Uterus (tissue), 4 donors: ENCODE results near the gene PAK4. TPM values are rescaled to one million over a fixed set of nuclear protein-coding genes. Genes with fewer than 3 reads are reported as not detected.
"Not testable (repeated sequence)": the region's sequence is repeated elsewhere in the genome, so short reads cannot be mapped to it uniquely, and the experiment has no call there.

ENCODE experiments used
- DNase-seq, 2 donors: peaks; one replicate each; pipeline ENCODE4 v3.0.0-alpha.2; 2019 to 2020
- H3K27ac ChIP-seq, 2 donors: fragments of 200-600 bp; sonication (generic); 1 replicate in 1 of 2; 2 replicates in 1 of 2; pipeline ENCODE4 v1.5.1; 2016 to 2018
- H3K27me3 ChIP-seq, 2 donors: fragments of 200-600 bp; sonication (generic); one replicate each; pipeline ENCODE4 v1.5.1; 2018 to 2019; ENCODE audit warnings: control low read depth in 1 of 2
- H3K36me3 ChIP-seq, 2 donors: fragments of 200-600 bp; sonication (generic); one replicate each; pipeline ENCODE4 v1.5.1; 2019; ENCODE audit warnings: control low read depth in 1 of 2
- H3K4me1 ChIP-seq, 2 donors: fragments of 200-600 bp; sonication (generic); one replicate each; pipeline ENCODE4 v1.5.1; 2018 to 2019; ENCODE audit warnings: control low read depth in 1 of 2
- H3K4me3 ChIP-seq, 2 donors: fragments of 200-600 bp; sonication (generic); 1 replicate in 1 of 2; 2 replicates in 1 of 2; pipeline ENCODE4 v1.5.1; 2018 to 2019; ENCODE audit warnings: mild to moderate bottlenecking in 1 of 2
- H3K9me3 ChIP-seq, 2 donors: fragments of 200-600 bp; sonication (generic); one replicate each; pipeline ENCODE4 v1.5.1; 2019; ENCODE audit warnings: control low read depth in 1 of 2
- CTCF ChIP-seq, 4 experiments: fragments of 200-600 bp in 2 of 4; fragments of 450-650 bp in 2 of 4; sonication (generic) in 2 of 4; IDR thresholded peaks; one replicate each; pipeline ENCODE4 v1.5.1; 2016 to 2019; ENCODE audit warnings: antibody characterized with exemption in 4 of 4, mild to moderate bottlenecking in 2 of 4, moderate library complexity in 1 of 4
- POLR2A ChIP-seq, 2 donors: fragments of 450-650 bp; IDR thresholded peaks; one replicate each; pipeline ENCODE4 v1.6.1; 2016; ENCODE audit warnings: antibody characterized with exemption in 2 of 2, mild to moderate bottlenecking in 1 of 2, moderate library complexity in 1 of 2
- intact Hi-C: fragments of 100-400 bp; cut with DNase I; formaldehyde crosslinking; loops from one replicate; pipeline ENCODE4 v1.15.1; 2023; ENCODE audit warnings: low total_unique reads
- total RNA-seq, 4 donors: library from RNA; depleted of rRNA in 3 of 4; stranded (reverse); fragments of >200 nt in 3 of 4; gene quantifications; one replicate each; pipeline versions ENCODE4 v1.1.0 to v1.2.4, GENCODE V29; 2014 to 2023
- donor health status: DM: yes; HTN: yes; CAD: no.

PAK4 gene
- total RNA-seq, 4 donors from 2014 or later = 0.26 to 57.4 (median 24.3) TPM

DNA sequence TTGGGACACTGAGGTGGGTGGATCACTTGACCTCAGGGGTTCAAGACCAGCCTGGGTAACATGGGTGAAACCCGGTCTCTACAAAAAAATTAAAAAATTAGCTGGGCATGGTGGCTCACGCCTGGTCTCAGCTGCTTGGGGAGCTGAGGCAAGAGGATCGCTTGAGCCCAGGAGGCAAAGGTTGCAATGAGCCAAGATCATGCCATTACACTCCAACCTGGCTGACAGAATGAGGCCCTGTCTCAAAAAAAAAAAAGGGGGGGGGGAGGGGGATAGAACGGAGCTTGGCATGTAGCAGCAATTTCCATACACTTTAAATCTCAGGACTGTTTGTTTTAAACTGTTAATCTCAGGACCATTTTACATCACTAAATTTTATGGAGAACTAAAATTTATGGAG, 39.2 kb upstream of the PAK4 start:
- intact Hi-C loops = no loop called here
- DNase-seq = no peak
- Histone ChIP-seq H3K4me1 (peaks cover 0 to 9% of the 10 kb centered on the region in 2 donors), H3K27me3 (peaks cover 0 to 15% of the 10 kb centered on the region in 2 donors), H3K36me3 (no peaks in the 10 kb centered on the region), H3K9me3 (no peaks in the 10 kb centered on the region), H3K27ac (no peak overlapping the region), H3K4me3 (no peak overlapping the region)
- TF ChIP-seq POLR2A (IDR thresholded peaks at IDR 0.05) = no peak

- Histone ChIP-seq H3K4me1 (peaks cover 0 to 9% of the 10 kb centered on the region in 2 donors), H3K9me3 (no peaks in the 10 kb centered on the region), H3K36me3 (no peaks in the 10 kb centered on the region), H3K27me3 (peaks cover 0 to 14% of the 10 kb centered on the region in 2 donors), H3K4me3 (no peak overlapping the region), H3K27ac (no peak overlapping the region)
- TF ChIP-seq CTCF (IDR thresholded peaks at IDR 0.05) = no peak
- no peak for TF ChIP-seq POLR2A (IDR thresholded peaks at IDR 0.05)
- no peak for DNase-seq
- intact Hi-C loops = no loop called here
Observed at GRCh38 chr19:39087907-39088686, 37.5 kb upstream of the PAK4 start.

DNA sequence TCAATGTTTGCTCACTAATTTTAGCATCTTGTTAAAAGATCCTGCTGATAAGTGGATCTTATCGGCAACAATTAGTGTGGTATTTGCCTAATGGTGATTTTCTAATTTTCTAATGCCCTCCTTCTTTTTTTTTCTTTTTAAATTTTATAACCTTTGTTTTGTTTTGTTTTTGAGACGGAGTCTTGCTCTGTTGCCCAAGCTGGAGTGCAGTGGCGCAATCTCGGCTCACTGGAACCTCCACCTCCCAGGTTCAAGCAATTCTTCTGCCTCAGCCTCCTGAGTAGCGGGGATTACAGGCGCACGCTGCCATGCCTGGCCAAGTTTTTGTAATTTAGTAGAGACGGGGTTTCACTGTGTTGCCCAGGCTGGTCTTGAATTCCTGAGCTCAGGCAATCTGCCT, 35.6 kb upstream of the PAK4 start:
- H3K27ac ChIP-seq, DNase-seq, intact Hi-C loops, H3K4me3 ChIP-seq, H3K36me3 ChIP-seq, H3K4me1 ChIP-seq, H3K27me3 ChIP-seq, H3K9me3 ChIP-seq: not testable (repeated sequence)

DNA sequence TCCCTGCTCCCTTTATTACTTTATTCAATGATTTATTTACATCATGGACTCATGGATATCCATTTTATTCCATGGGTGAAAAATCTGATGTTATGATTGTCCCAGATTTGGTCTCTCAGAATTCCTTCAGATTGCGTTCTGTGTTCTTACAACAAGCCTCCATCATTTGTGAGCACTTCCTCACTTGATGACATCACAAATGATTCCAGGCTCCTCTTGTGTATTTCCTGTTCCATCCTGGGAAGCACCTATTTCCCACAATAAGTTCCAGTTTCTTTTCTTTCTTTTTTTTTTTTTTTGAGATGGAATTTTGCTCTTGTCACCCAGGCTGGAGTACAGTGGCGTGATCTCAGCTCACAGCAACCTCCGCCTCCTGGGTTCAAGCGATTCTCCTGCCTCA, 34.7 kb upstream of the PAK4 start:
- no peaks in the 10 kb centered on the region for H3K27me3 ChIP-seq
- TF ChIP-seq CTCF (IDR thresholded peaks at IDR 0.05) = no peak

GRCh38 chr19:39095799-39096540, 29.6 kb upstream of the PAK4 start:
- H3K9me3 ChIP-seq, H3K27me3 ChIP-seq, H3K4me3 ChIP-seq, DNase-seq, H3K4me1 ChIP-seq, H3K27ac ChIP-seq, intact Hi-C loops, H3K36me3 ChIP-seq: not testable (repeated sequence)

More for the DNA sequence above, 34.7 kb upstream of the PAK4 start:
- Histone ChIP-seq H3K27ac (no peak overlapping the region), H3K36me3 (no peaks in the 10 kb centered on the region), H3K4me3 (no peak overlapping the region), H3K4me1 (no peaks in the 10 kb centered on the region), H3K9me3 (no peaks in the 10 kb centered on the region)
- no peak for DNase-seq
- intact Hi-C loops = no loop called here

- H3K27me3 ChIP-seq = peaks cover 0 to 4% of the 10 kb centered on the region in 2 donors
Observed at GRCh38 chr19:39097299-39097698, 28.3 kb upstream of the PAK4 start.

More at GRCh38 chr19:39097299-39097698, 28.3 kb upstream of the PAK4 start:
- TF ChIP-seq POLR2A (IDR thresholded peaks at IDR 0.05) (no peak), CTCF (IDR thresholded peaks at IDR 0.05) (no peak)
- intact Hi-C loops = no loop called here
- Histone ChIP-seq H3K4me1 (no peaks in the 10 kb centered on the region), H3K4me3 (no peak overlapping the region), H3K9me3 (no peaks in the 10 kb centered on the region), H3K36me3 (no peaks in the 10 kb centered on the region), H3K27ac (no peak overlapping the region)
- no peak for DNase-seq
